ENCODE results near the gene LRRC3. TPM values are rescaled to one million over a fixed set of nuclear protein-coding genes. Genes with fewer than 3 reads are reported as not detected.

The LRRC3 gene
- total and polyA plus RNA-seq, 4 donors: 3.0 to 14.2 (median 7.5) TPM

- H3K4me1 ChIP-seq (ENCODE audit: control insufficient read depth in 4 of 4, insufficient read depth in 4 of 4, low read length in 3 of 4): no peaks in the 10 kb centered on the region
- TF ChIP-seq FOXA1 (IDR thresholded peaks at IDR 0.05) (no peak), ATF3 (IDR thresholded peaks at IDR 0.05) (no peak), EGR1 (IDR thresholded peaks at IDR 0.05; ENCODE audit: low read depth in 2 of 2) (no peak), JUND (IDR thresholded peaks at IDR 0.05) (no peak), ZBTB33 (IDR thresholded peaks at IDR 0.05) (no peak), RAD21 (IDR thresholded peaks at IDR 0.05) (no peak), GABPA (IDR thresholded peaks at IDR 0.05 in 1 of 2, conservative IDR thresholded peaks at IDR 0.05 in 1 of 2) (no peak), REST (IDR thresholded peaks at IDR 0.05) (no peak), RXRA (IDR thresholded peaks at IDR 0.05) (no peak)
- DNase-seq (ENCODE audit: low spot score): no peak
- no peaks in the 10 kb centered on the region for H3K9me3 ChIP-seq (ENCODE audit: control insufficient read depth in 4 of 4, low read length in 3 of 4)
- H3K27me3 ChIP-seq (ENCODE audit: control insufficient read depth in 4 of 4, insufficient read depth in 4 of 4, low read length in 3 of 4): no peaks in the 10 kb centered on the region
- H3K4me3 ChIP-seq (ENCODE audit: low read depth in 1 of 3, low read length in 3 of 3): no peak overlapping the region
- no peak overlapping the region for H3K27ac ChIP-seq (ENCODE audit: low read depth in 1 of 2, low read length in 2 of 2)
- H3K36me3 ChIP-seq (ENCODE audit: control insufficient read depth in 4 of 4, insufficient read depth in 3 of 4, low read depth in 1 of 4, low read length in 3 of 4): no peaks in the 10 kb centered on the region
- WGBS: 87% methylated on average over 18 of the region's 18 CpGs
- H3K9ac ChIP-seq (ENCODE audit: low read depth in 1 of 2, low read length in 2 of 2): no peak overlapping the region
These were observed 43.9 kb downstream of the LRRC3 start for GRCh38 chr21:44499211-44499560.

- 92% methylated on average over 23 of the region's 23 CpGs for WGBS
- no peak overlapping the region for H3K9ac ChIP-seq (ENCODE audit: low read depth in 1 of 2, low read length in 2 of 2)
- no peak for DNase-seq (ENCODE audit: low spot score)
- H3K4me1 ChIP-seq (ENCODE audit: control insufficient read depth in 4 of 4, insufficient read depth in 4 of 4, low read length in 3 of 4): no peaks in the 10 kb centered on the region
- TF ChIP-seq YY1 (IDR thresholded peaks at IDR 0.05): no peak
- TF ChIP-seq HNF4A (conservative IDR thresholded peaks at IDR 0.05): no peak
- no peaks in the 10 kb centered on the region for H3K9me3 ChIP-seq (ENCODE audit: control insufficient read depth in 4 of 4, low read length in 3 of 4)
- H3K27ac ChIP-seq (ENCODE audit: low read depth in 1 of 2, low read length in 2 of 2): no peak overlapping the region
- H3K27me3 ChIP-seq (ENCODE audit: control insufficient read depth in 4 of 4, insufficient read depth in 4 of 4, low read length in 3 of 4): no peaks in the 10 kb centered on the region
- no peaks in the 10 kb centered on the region for H3K36me3 ChIP-seq (ENCODE audit: control insufficient read depth in 4 of 4, insufficient read depth in 3 of 4, low read depth in 1 of 4, low read length in 3 of 4)
- H3K4me3 ChIP-seq (ENCODE audit: low read depth in 1 of 3, low read length in 3 of 3): no peak overlapping the region
These were observed 44.3 kb downstream of the LRRC3 start for GRCh38 chr21:44499631-44500030.

- Histone ChIP-seq H3K4me3 (ENCODE audit: low read depth in 1 of 3, low read length in 3 of 3) (no peak overlapping the region), H3K36me3 (ENCODE audit: control insufficient read depth in 4 of 4, insufficient read depth in 3 of 4, low read depth in 1 of 4, low read length in 3 of 4) (no peaks in the 10 kb centered on the region), H3K4me1 (ENCODE audit: control insufficient read depth in 4 of 4, insufficient read depth in 4 of 4, low read length in 3 of 4) (no peaks in the 10 kb centered on the region), H3K27ac (ENCODE audit: low read depth in 1 of 2, low read length in 2 of 2) (no peak overlapping the region), H3K9ac (ENCODE audit: low read depth in 1 of 2, low read length in 2 of 2) (no peak overlapping the region), H3K27me3 (ENCODE audit: control insufficient read depth in 4 of 4, insufficient read depth in 4 of 4, low read length in 3 of 4) (no peaks in the 10 kb centered on the region), H3K9me3 (ENCODE audit: control insufficient read depth in 4 of 4, low read length in 3 of 4) (no peaks in the 10 kb centered on the region)
- no peak for DNase-seq (ENCODE audit: low spot score)
- WGBS: 89% methylated on average over 19 of the region's 19 CpGs
- TF ChIP-seq JUND (IDR thresholded peaks at IDR 0.05) (no peak), FOXA2 (IDR thresholded peaks at IDR 0.05) (no peak), ZBTB33 (IDR thresholded peaks at IDR 0.05) (no peak), RXRA (IDR thresholded peaks at IDR 0.05) (no peak), TAF1 (conservative IDR thresholded peaks at IDR 0.05) (no peak), YY1 (IDR thresholded peaks at IDR 0.05) (no peak), NR2F2 (IDR thresholded peaks at IDR 0.05) (no peak), ATF3 (IDR thresholded peaks at IDR 0.05) (no peak), CTCF (IDR thresholded peaks at IDR 0.05; ENCODE audit: low read depth, low read length, missing input control) (no peak), GABPA (IDR thresholded peaks at IDR 0.05 in 1 of 2, conservative IDR thresholded peaks at IDR 0.05 in 1 of 2) (no peak)
These were observed 44.8 kb downstream of the LRRC3 start for GRCh38 chr21:44500111-44500510.
